ENCODE measurements around the gene MYH15. TPM values are rescaled to one million over a fixed set of nuclear protein-coding genes. Genes with fewer than 3 reads are reported as not detected.

The MYH15 gene
- total RNA-seq, 1 experiment from 2014 or later, result not detected

GRCh38 chr3:108518895-108519294 lies 8.5 kb upstream of the MYH15 start:
- Histone ChIP-seq H3K4me3 (no peak overlapping the region), H3K36me3 (no peaks in the 10 kb centered on the region), H3K9me3 (no peaks in the 10 kb centered on the region), H3K27me3 (no peaks in the 10 kb centered on the region; the same call in 1 of the 2 replicates)
- DNase-seq, result no peak

DNA sequence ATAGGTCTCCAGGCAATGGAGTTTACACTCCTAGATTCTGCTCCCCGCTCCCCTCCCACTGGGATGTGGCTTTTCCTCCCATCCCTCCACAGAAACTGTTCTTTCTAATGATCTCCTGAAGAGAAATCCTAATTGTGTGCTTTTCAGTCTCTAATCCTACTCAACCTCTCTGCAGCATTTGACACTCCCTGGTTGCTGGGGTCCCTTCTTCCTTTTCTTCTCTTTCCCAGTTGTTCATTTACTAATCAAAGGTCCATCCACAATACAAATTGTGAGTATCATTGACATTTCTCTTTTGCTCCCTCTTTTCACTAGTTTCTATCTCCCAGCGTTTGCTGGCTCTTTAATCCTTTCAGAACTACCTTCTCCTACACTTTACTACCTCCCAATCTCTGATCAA lies 6.5 kb upstream of the MYH15 start:
- no peak overlapping the region for H3K4me3 ChIP-seq

GRCh38 chr3:108513961-108514360 lies 3.6 kb upstream of the MYH15 start:
- Histone ChIP-seq H3K36me3 (no peaks in the 10 kb centered on the region), H3K4me3 (no peak overlapping the region), H3K9me3 (no peaks in the 10 kb centered on the region), H3K27me3 (no peaks in the 10 kb centered on the region)
- no peak for DNase-seq

More for the DNA sequence above, 6.5 kb upstream of the MYH15 start:
- Histone ChIP-seq H3K27me3 (no peaks in the 10 kb centered on the region; the same call in 1 of the 2 replicates), H3K36me3 (no peaks in the 10 kb centered on the region), H3K9me3 (no peaks in the 10 kb centered on the region)
- no peak for DNase-seq

DNA sequence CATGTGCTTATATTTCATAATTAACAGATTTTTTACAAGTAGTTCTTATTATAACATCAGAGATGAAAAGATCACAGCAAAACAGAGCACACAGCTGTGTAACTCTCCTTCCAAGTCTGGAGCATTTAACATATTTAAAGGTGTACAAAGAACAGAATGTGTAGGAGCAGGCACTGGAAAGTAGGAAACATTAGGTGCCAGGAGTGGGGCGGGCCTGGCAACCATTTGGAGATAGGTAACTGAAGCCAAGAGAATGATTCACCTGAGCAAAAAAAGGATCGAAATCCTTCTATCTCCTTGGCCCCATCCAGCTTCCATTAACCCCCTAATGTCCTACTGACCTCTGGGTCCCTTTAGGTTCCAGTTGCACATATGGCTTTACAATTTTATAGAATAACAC lies 2.3 kb upstream of the MYH15 start:
- DNase-seq, result no peak
- H3K9me3 ChIP-seq, result no peaks in the 10 kb centered on the region
- no peaks in the 10 kb centered on the region for H3K36me3 ChIP-seq
- no peak overlapping the region for H3K4me3 ChIP-seq
- no peaks in the 10 kb centered on the region for H3K27me3 ChIP-seq

DNA sequence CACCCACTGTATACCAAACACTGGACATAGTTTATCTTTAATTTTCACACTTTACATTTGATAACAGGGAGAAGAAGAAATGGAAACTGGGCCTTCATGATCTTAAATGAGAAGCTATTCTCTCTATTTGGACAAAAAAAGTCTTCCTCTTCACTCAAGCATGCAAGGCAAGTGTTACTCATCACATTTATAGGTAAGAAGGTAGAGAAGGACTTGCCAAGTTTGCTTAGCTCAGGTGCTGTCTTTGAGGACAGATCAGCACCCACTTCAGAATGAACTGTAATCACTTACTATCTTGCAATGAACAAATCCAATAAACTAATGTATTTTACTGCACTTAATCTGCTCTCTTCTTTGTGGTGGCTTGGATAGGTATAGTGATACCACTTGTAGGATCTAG lies 1.1 kb upstream of the MYH15 start:
- no peaks in the 10 kb centered on the region for H3K36me3 ChIP-seq
- H3K27me3 ChIP-seq, result no peaks in the 10 kb centered on the region
- no peaks in the 10 kb centered on the region for H3K9me3 ChIP-seq
- no peak for DNase-seq
- H3K4me3 ChIP-seq, result no peak overlapping the region

GRCh38 chr3:108511055-108511454 lies 659 bp upstream of the MYH15 start:
- Histone ChIP-seq H3K27me3 (no peaks in the 10 kb centered on the region), H3K9me3 (no peaks in the 10 kb centered on the region), H3K36me3 (no peaks in the 10 kb centered on the region), H3K4me3 (no peak overlapping the region)
- DNase-seq, result no peak

- no peak overlapping the region for H3K4me3 ChIP-seq
- DNase-seq, result no peak
Measured at GRCh38 chr3:108509871-108510270, 525 bp downstream of the MYH15 start.

DNA sequence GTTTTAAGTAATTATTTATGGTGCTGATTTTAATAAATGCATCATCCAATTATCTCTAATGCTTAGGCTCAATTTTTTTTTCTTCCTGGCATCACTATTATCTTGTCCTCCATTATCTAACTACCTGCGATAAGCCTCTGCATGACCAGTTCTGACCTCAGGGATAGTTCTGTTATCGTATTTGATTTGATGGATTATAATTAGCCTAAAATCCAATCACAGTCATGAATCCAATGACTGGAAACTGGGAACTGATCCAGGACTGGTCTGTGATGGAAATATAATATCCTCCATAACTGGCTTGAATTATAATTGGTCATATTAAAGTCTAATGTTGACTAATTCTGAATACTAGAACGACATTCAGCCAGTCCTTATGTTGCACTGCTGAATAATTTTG lies 1.1 kb downstream of the MYH15 start:
- H3K4me3 ChIP-seq, result no peak overlapping the region
- no peaks in the 10 kb centered on the region; the same call in 1 of the 2 replicates for H3K27me3 ChIP-seq
- no peaks in the 10 kb centered on the region for H3K36me3 ChIP-seq
- no peak for DNase-seq
- H3K9me3 ChIP-seq, result no peaks in the 10 kb centered on the region

More at GRCh38 chr3:108509871-108510270, 525 bp downstream of the MYH15 start:
- Histone ChIP-seq H3K36me3 (no peaks in the 10 kb centered on the region), H3K9me3 (no peaks in the 10 kb centered on the region), H3K27me3 (no peaks in the 10 kb centered on the region)

- Histone ChIP-seq H3K9me3 (no peaks in the 10 kb centered on the region), H3K4me3 (no peak overlapping the region), H3K36me3 (no peaks in the 10 kb centered on the region), H3K27me3 (no peaks in the 10 kb centered on the region; the same call in 1 of the 2 replicates)
- no peak for DNase-seq
Measured at GRCh38 chr3:108507902-108508301, 2.5 kb downstream of the MYH15 start.

GRCh38 chr3:108505811-108506210 lies 4.6 kb downstream of the MYH15 start:
- H3K4me3 ChIP-seq, result no peak overlapping the region
- no peaks in the 10 kb centered on the region for H3K9me3 ChIP-seq
- H3K27me3 ChIP-seq, result no peaks in the 10 kb centered on the region; the same call in 1 of the 2 replicates
- H3K36me3 ChIP-seq, result no peaks in the 10 kb centered on the region
- DNase-seq, result no peak

- no peak for DNase-seq
- H3K36me3 ChIP-seq, result no peaks in the 10 kb centered on the region
- no peak overlapping the region for H3K4me3 ChIP-seq
- no peaks in the 10 kb centered on the region; the same call in 1 of the 2 replicates for H3K27me3 ChIP-seq
- H3K9me3 ChIP-seq, result no peaks in the 10 kb centered on the region
Measured at GRCh38 chr3:108503722-108504121, 6.7 kb downstream of the MYH15 start.

- Histone ChIP-seq H3K36me3 (no peaks in the 10 kb centered on the region), H3K27me3 (no peaks in the 10 kb centered on the region; the same call in 1 of the 2 replicates), H3K4me3 (no peak overlapping the region), H3K9me3 (no peaks in the 10 kb centered on the region)
- DNase-seq, result no peak
Measured at GRCh38 chr3:108501535-108501934, 8.9 kb downstream of the MYH15 start.

DNA sequence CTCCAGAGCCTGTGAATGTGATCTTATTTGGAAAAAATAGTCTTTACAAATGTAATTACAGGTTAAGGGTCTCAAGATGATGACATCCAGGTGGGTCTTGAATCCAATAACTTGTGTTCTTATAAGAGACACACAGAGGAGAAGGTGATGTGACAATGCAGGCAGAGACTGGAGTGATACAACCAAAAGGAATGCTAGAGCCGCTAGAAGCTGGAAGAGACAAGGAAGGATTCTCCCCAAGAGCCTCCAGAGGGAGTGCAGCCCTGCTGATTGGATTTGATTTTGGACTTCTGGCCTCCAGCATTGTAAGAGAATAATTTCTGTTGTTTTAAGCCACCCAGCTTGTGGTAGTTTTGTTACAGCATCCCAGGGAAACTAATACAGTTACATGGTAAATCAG lies 9.7 kb downstream of the MYH15 start:
- Histone ChIP-seq H3K9me3 (no peaks in the 10 kb centered on the region), H3K4me3 (no peak overlapping the region), H3K36me3 (no peaks in the 10 kb centered on the region), H3K27me3 (no peaks in the 10 kb centered on the region; the same call in 1 of the 2 replicates)
- DNase-seq, result no peak

DNA sequence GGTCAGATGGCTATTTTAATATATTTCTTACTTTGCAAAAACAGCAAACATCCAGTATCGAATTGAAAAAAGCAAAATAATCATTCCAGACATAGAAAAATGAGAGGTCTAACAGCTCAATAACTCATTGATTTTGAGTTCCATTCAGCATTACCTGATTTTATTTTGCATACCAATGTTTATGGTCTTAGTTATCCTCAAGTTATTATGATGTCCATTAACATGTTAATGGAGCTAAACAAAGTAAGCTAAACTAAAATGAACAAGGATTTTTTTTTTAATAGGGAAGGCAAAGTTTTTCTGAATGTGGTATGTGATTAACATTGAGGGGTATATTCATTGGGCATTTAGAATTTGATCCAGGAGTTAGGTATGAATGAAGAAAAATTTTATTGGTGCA lies 13.1 kb downstream of the MYH15 start:
- no peak for DNase-seq
- Histone ChIP-seq H3K36me3 (no peaks in the 10 kb centered on the region), H3K27me3 (no peaks in the 10 kb centered on the region), H3K9me3 (no peaks in the 10 kb centered on the region), H3K4me3 (no peak overlapping the region)

GRCh38 chr3:108495717-108496116 lies 14.7 kb downstream of the MYH15 start:
- no peak overlapping the region for H3K4me3 ChIP-seq
- no peaks in the 10 kb centered on the region for H3K27me3 ChIP-seq
- DNase-seq, result no peak
- no peaks in the 10 kb centered on the region for H3K9me3 ChIP-seq
- no peaks in the 10 kb centered on the region for H3K36me3 ChIP-seq

DNA sequence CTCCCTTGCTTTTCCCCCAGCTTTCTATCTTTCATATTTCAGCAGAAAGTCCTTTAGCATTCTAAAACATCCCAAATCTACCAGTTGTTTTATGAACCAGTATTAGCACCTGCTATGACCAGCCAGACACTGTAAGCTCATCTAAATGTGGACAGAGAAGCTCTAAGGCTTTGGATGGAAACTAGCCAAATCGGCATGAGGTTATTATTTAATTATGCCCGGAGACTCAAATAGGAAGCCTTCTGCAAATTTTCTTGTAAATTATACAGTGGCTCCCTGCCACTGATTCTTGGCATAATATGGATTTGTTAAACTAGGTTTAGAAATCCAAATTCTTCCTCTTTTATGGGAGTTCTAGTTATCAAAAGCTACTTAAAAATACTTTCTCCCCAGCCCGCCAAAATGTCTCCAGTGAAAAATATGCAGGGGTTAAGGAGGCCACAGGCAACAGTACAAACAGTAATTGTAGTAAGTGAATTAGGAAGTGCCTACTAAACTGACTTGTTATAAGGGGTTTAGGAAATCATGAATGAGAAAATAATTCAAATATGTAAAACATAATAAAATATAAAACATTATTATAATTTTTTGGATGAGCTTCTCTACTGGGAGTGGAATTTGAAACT lies 15.4 kb downstream of the MYH15 start:
- H3K36me3 ChIP-seq, result no peaks in the 10 kb centered on the region

DNA sequence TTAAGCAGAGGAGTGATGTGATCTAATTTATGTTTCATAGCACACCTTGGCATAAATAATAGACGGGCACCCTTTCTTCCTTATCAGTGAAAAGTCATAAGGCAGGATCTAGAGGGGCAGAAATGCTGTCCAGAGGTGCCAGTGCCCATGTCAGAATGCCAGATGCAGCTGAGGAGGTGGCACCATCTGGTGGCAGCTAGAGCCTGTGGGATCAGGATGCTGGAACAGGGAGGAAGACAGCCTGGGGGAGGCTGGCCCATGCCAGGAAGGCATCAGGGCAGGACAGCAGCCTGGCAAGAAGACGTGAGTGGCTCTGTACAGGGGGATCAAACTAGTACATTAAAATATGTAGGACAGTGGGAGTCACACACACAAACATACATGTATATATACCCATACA lies 16.5 kb downstream of the MYH15 start:
- Histone ChIP-seq H3K4me3 (no peak overlapping the region), H3K9me3 (no peaks in the 10 kb centered on the region), H3K27me3 (no peaks in the 10 kb centered on the region), H3K36me3 (no peaks in the 10 kb centered on the region)
- DNase-seq, result peak; percentile 30

More for the DNA sequence above, 15.4 kb downstream of the MYH15 start:
- H3K4me3 ChIP-seq, result no peak overlapping the region
- H3K9me3 ChIP-seq, result no peaks in the 10 kb centered on the region
- H3K27me3 ChIP-seq, result no peaks in the 10 kb centered on the region
- no peak for DNase-seq

- H3K36me3 ChIP-seq, result no peaks in the 10 kb centered on the region
- H3K9me3 ChIP-seq, result no peaks in the 10 kb centered on the region
- no peak for DNase-seq
- no peak overlapping the region for H3K4me3 ChIP-seq
- H3K27me3 ChIP-seq, result no peaks in the 10 kb centered on the region
Measured at GRCh38 chr3:108491456-108491855, 18.9 kb downstream of the MYH15 start.
